Measurements from ENCODE around the gene NKX2-2.
"Not testable (repeated sequence)": the region's sequence is repeated elsewhere in the genome, so short reads cannot be mapped to it uniquely, and the experiment has no call there.

Gene NKX2-2

GRCh38 chr20:21490105-21490504 is 23.8 kb downstream of the NKX2-2 start:
- in situ Hi-C loops (cut with MboI; ENCODE audit: low pct_unique_long_range_greater_than_20kb, low sequenced_read_pairs) = no loop called here
- no peak for DNase-seq

DNA sequence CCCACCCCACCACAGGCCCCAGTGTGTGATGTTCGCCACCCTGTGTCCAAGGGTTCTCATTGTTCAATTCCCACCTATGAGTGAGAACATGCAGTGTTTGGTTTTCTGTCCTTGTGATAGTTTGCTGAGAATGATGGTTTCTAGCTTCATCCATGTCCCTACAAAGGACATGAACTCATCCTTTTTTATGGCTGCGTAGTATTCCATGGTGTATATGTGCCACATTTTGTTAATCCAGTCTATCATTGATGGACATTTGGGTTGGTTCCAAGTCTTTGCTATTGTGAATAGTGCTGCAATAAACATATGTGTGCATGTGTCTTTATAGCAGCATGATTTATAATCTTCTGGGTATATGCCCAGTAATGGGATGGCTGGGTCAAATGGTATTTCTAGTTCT is 33.7 kb downstream of the NKX2-2 start:
- DNase-seq; in situ Hi-C loops (cut with MboI; ENCODE audit: low pct_unique_long_range_greater_than_20kb, low sequenced_read_pairs): not testable (repeated sequence)

DNA sequence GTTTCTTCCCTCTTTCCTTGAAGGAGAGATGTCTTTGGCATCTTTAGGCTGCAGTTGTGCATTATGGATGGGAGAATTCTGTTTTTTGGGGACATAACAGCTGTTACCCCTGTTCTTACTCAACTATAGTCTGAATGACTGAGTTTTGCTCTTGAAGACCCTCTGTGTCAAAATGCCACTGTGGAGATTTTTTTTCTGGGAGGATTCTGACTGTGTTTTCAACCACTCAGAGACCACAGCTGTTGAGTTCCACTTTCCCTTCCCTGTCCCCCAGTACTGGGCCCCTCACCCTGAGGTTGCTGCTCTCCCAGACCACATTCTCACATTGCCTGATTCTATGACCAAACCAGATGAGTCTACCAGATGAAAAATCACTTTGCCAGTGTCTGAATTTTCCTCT is 48.1 kb downstream of the NKX2-2 start:
- DNase-seq = no peak
- in situ Hi-C loops (cut with MboI; ENCODE audit: low pct_unique_long_range_greater_than_20kb, low sequenced_read_pairs) = no loop called here

DNA sequence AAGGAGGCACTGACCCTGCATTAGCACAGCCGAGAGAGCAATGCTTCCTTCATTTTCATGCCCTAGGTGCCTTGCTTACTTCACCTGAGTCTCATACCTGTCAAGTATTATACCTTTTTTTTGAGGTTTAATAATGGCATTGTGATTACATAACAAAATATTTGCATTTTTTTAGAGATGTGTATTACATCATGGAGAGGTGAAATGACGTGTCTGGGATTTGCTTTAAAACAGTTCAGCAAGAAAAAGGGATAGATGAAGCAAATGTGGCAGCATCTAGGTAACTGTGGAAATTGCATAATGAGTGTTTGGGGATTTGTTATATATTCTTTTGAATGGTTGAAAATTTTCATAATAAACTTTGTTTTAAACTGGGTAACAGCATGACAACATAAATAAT is 48.9 kb downstream of the NKX2-2 start:
- in situ Hi-C loops (cut with MboI; ENCODE audit: low pct_unique_long_range_greater_than_20kb, low sequenced_read_pairs) = no loop called here
- DNase-seq = no peak
